GM13976 (cell line): Measurements from ENCODE around the gene FYN.

Source experiments
- DNase-seq: peaks from one replicate; pipeline ENCODE4 v3.0.0; 2012; ENCODE audit warnings: low spot score
- CTCF ChIP-seq: IDR thresholded peaks from 2 replicates; pipeline ENCODE4 v1.5.1; 2012; ENCODE audit warnings: borderline replicate concordance, mild to moderate bottlenecking; ENCODE audit not compliant: insufficient read depth; ENCODE audit errors: extremely low read depth, missing control alignments, control extremely low read depth
- in situ Hi-C: fragments of 300-500 bp; cut with MboI; formaldehyde crosslinking; loops from one replicate; pipeline ENCODE4 v1.12.0; 2022; ENCODE audit warnings: low sequenced_read_pairs, mixed read lengths, inconsistent platforms; ENCODE audit not compliant: unreplicated experiment

FYN gene

GRCh38 chr6:111660531-111660930 lies 212.7 kb downstream of the FYN start:
- TF ChIP-seq CTCF, result no peak
- in situ Hi-C loops, result no loop called here
- no peak for DNase-seq

- in situ Hi-C loops, result no loop called here
- DNase-seq, result no peak
- TF ChIP-seq CTCF, result no peak
Measured at GRCh38 chr6:111658462-111659154, 214.6 kb downstream of the FYN start.

GRCh38 chr6:111657146-111657545 lies 216.1 kb downstream of the FYN start:
- no peak for DNase-seq
- in situ Hi-C loops, result no loop called here
- TF ChIP-seq CTCF, result no peak

- DNase-seq, result no peak
- in situ Hi-C loops, result no loop called here
- TF ChIP-seq CTCF, result no peak
Measured at GRCh38 chr6:111653979-111654378, 219.3 kb downstream of the FYN start.

- no peak for DNase-seq
- no peak for TF ChIP-seq CTCF
- in situ Hi-C loops, result no loop called here
Measured at GRCh38 chr6:111653434-111653833, 219.8 kb downstream of the FYN start.

GRCh38 chr6:111652156-111652555 lies 221.1 kb downstream of the FYN start:
- in situ Hi-C loops, result no loop called here
- no peak for DNase-seq

More at GRCh38 chr6:111652156-111652555, 221.1 kb downstream of the FYN start:
- no peak for TF ChIP-seq CTCF
